Liver (tissue), 3 donors: Measurements from ENCODE around the gene HSD17B12.

Experiments
- ATF3 ChIP-seq: IDR thresholded peaks from 2 replicates; pipeline ENCODE4 v1.6.1; 2016; ENCODE audit warnings: antibody characterized with exemption
- CTCF ChIP-seq: fragments of 150-350 bp; IDR thresholded peaks from 2 replicates; pipeline ENCODE4 v1.5.1; 2017; ENCODE audit warnings: improper control_type of control experiment, low read depth, low read length; ENCODE audit not compliant: missing input control
- EGR1 ChIP-seq, 2 donors: IDR thresholded peaks; 2 replicates each; pipeline ENCODE4 v1.6.1; 2016 to 2018; ENCODE audit warnings: antibody characterized with exemption in 2 of 2, low read depth in 2 of 2
- GABPA ChIP-seq, 2 donors: IDR thresholded peaks in 1 of 2; conservative IDR thresholded peaks in 1 of 2; 2 replicates each; pipeline ENCODE4 v1.6.1; 2016; ENCODE audit warnings: antibody characterized with exemption in 2 of 2, mild to moderate bottlenecking in 1 of 2, moderate library complexity in 1 of 2
- HNF4A ChIP-seq, 2 donors: conservative IDR thresholded peaks; 2 replicates each; pipeline ENCODE4 v1.6.1; 2016; ENCODE audit warnings: antibody characterized with exemption in 2 of 2, mild to moderate bottlenecking in 2 of 2
- JUND ChIP-seq, 2 donors: IDR thresholded peaks; 2 replicates each; pipeline ENCODE4 v1.6.1; 2016; ENCODE audit warnings: antibody characterized with exemption in 2 of 2
- MAX ChIP-seq: IDR thresholded peaks from 2 replicates; pipeline ENCODE4 v1.6.1; 2016; ENCODE audit warnings: antibody characterized with exemption
- NR2F2 ChIP-seq: IDR thresholded peaks from 2 replicates; pipeline ENCODE4 v1.6.1; 2016; ENCODE audit warnings: antibody characterized with exemption
- RAD21 ChIP-seq, 2 donors: IDR thresholded peaks; 2 replicates each; pipeline ENCODE4 v1.6.1; 2016; ENCODE audit warnings: antibody characterized with exemption in 2 of 2, mild to moderate bottlenecking in 2 of 2
- REST ChIP-seq: IDR thresholded peaks from 2 replicates; pipeline ENCODE4 v1.6.1; 2016; ENCODE audit warnings: antibody characterized with exemption, mild to moderate bottlenecking
- RXRA ChIP-seq, 2 donors: IDR thresholded peaks; 2 replicates each; pipeline ENCODE4 v1.6.1; 2017 to 2018; ENCODE audit warnings: antibody characterized with exemption in 2 of 2, mild to moderate bottlenecking in 1 of 2
- SP1 ChIP-seq: IDR thresholded peaks from 2 replicates; pipeline ENCODE4 v1.6.1; 2018; ENCODE audit warnings: antibody characterized with exemption, mild to moderate bottlenecking
- TAF1 ChIP-seq: conservative IDR thresholded peaks from 2 replicates; pipeline ENCODE4 v1.6.1; 2016; ENCODE audit warnings: antibody characterized with exemption, mild to moderate bottlenecking
- YY1 ChIP-seq: IDR thresholded peaks from 2 replicates; pipeline ENCODE4 v1.6.1; 2016; ENCODE audit warnings: antibody characterized with exemption, mild to moderate bottlenecking
- donor health status: healthy.
- donor health status: healthy.

- TF ChIP-seq CTCF (no peak), TAF1 (no peak), YY1 (no peak), MAX (no peak), RAD21 (IDR thresholded peaks at IDR 0.05) (no peak), GABPA (IDR thresholded peaks at IDR 0.05 in 1 of 2, conservative IDR thresholded peaks at IDR 0.05 in 1 of 2) (no peak), EGR1 (IDR thresholded peaks at IDR 0.05; ENCODE audit: low read depth in 2 of 2) (no peak), REST (no peak), SP1 (no peak), HNF4A (conservative IDR thresholded peaks at IDR 0.05) (no peak), JUND (IDR thresholded peaks at IDR 0.05) (no peak), NR2F2 (no peak), ATF3 (no peak), RXRA (IDR thresholded peaks at IDR 0.05) (no peak)
Observed at GRCh38 chr11:43787824-43788223, 107.3 kb downstream of the HSD17B12 start.
